Measurements from ENCODE around the gene POTEM. TPM values are rescaled to one million over a fixed set of nuclear protein-coding genes. Genes with fewer than 3 reads are reported as not detected.
"Not testable (repeated sequence)": the region's sequence is repeated elsewhere in the genome, so short reads cannot be mapped to it uniquely, and the experiment has no call there.

POTEM gene
- total RNA-seq, 1 donor from 2014 or later = not detected

DNA sequence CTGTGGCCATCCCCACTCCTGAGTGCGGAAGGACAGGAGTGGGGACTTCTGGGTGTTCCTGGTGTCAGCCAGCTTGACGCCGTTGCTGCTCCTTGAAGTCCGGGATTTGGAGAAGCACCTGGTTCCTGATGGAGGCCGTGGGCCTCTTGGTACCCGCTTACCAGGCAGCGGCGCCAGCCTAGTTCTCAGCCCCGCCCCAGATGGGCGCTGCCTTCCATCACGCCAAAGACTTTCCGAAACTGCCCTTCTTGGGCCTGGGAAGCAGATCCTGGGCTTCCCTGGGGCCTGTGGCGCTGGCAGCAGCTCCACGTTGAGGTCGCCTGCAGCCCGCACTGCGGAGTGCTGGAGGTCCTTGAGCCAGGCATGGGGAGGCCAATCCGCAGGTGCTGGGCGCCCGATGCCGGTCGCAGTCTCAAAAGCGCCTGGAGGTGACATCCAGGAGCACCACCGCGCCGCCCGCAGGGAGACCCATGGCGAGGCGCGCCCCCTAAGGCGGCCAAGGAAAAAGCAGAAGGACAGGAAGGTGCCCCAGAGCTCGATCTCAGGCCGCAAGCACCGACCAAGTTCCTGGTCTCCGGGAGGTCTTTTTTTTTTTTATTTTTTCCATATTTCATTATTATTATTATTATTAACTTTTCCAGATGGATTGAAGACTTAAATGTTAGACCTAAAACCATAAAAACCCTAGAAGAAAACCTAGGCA is 59.6 kb downstream of the POTEM start:
- ATAC-seq; intact Hi-C loops (cut with micrococcal nuclease); DNase-seq: not testable (repeated sequence)

DNA sequence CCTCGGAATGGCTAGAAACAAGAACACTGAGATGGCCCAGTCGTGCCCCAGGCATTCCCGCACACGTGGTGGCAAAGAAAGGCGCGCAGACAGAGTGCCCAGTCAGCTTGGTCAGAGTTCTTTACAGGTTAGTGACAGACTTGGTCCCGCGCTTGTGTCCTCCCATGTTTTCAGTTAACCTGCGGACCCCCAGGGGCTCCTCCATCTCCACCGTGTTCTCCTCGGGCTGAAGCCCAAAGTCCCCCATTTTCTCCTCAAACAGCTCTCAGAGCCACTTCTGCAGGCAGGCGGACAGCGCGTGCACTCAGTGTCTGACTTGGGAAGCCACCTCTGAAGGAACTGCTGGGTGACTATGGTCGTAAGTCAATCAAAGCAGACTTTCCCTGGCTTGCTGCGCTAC is 60.7 kb downstream of the POTEM start:
- not testable (repeated sequence) for DNase-seq, ATAC-seq

DNA sequence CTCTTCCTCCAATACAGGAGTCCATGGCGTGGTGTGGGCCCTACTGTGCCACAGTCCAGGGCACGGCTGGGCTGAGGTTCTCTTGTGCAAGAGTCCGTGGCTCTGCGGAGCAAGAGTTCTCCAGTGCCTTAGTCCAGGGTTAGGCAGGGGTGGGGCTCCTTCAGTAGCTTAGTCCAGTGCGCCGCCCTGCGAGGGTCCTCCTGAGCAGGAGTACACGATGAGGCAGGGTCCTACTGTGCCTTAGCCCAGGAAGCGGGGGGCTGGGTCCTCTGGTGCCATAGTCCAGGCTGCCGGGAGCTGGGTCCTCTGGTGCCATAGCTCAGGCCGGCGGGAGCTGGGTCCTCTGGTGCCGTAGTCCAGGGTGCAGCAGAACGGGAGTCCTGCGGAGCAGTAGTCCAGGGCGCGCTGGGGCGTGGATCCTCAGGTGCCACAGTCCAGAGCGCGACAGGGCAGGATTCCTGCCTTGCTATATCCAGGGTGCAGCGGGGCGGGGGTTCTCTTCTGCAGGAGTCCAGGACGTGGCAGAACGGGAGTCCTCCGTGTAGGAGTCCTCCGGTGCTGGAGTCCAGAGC is 69.7 kb downstream of the POTEM start:
- intact Hi-C loops (cut with micrococcal nuclease); DNase-seq; ATAC-seq: not testable (repeated sequence)

More for the DNA sequence above, 60.7 kb downstream of the POTEM start:
- intact Hi-C loops (cut with micrococcal nuclease) = not testable (repeated sequence)

- intact Hi-C loops (cut with micrococcal nuclease); DNase-seq; ATAC-seq: not testable (repeated sequence)
These were observed 70.9 kb downstream of the POTEM start for GRCh38 chr14:19038060-19038664.

GRCh38 chr14:19038785-19039184 is 71.6 kb downstream of the POTEM start:
- ATAC-seq; DNase-seq; intact Hi-C loops (cut with micrococcal nuclease): not testable (repeated sequence)

GRCh38 chr14:19043384-19043783 is 76.2 kb downstream of the POTEM start:
- ATAC-seq; intact Hi-C loops (cut with micrococcal nuclease); DNase-seq: not testable (repeated sequence)

Measured in left ventricle myocardium superior (tissue), 1 donor.